K562 (cell line): Measurements from ENCODE around the gene CUEDC2. TPM values are rescaled to one million over a fixed set of nuclear protein-coding genes. Genes with fewer than 3 reads are reported as not detected.

Experiments used
- ATAC-seq: fragments of 200-7000 bp; cut with Tn5 transposase; 3 replicates; pipeline ENCODE4 v1.9.1; 2020; ENCODE audit warnings: moderate library complexity
- BruUV-seq: library from RNA; stranded (reverse); fragments of 400-500 nt; replicated peaks from 2 replicates; lab custom pipeline; 2021; lab: Mats Ljungman, UMichigan
- CTCF ChIA-PET: fragments of 300-600 bp; formaldehyde crosslinking; extraction: SDS; loops from one replicate; lab custom pipeline; 2021; ENCODE audit warnings: low intra/inter-chr PET ratio; lab: Yijun Ruan, JAX
- POLR2A ChIA-PET: fragments of 300-600, 350-650 bp; sonication (Branson Sonifier 250); formaldehyde crosslinking; extraction: SDS; loops from one replicate; lab custom pipeline; 2021; ENCODE audit warnings: antibody characterized with exemption, inconsistent platforms; lab: Yijun Ruan, JAX
- DNase-seq, 4 experiments: peaks; one replicate each; pipeline versions ENCODE4 v3.0.0 to v3.0.0-alpha.2; 2011 to 2018; ENCODE audit warnings: low spot score in 3 of 4, mixed read lengths in 3 of 4; ENCODE audit errors: extremely low read depth in 1 of 4
- FAIRE-seq: peaks from 2 replicates; lab custom pipeline; 2011; peaks lifted over from hg19 to GRCh38; lab: Jason Lieb, UNC
- H2AFZ ChIP-seq: 2 replicates; pipeline ENCODE4 v1.6.0; 2011; ENCODE audit warnings: low read depth, low read length, control low read depth, inconsistent platforms
- H3K27ac ChIP-seq: fragments of 200-600 bp; 3 replicates; pipeline ENCODE4 v1.8.0; 2011; ENCODE audit warnings: low read depth, mild to moderate bottlenecking, control low read depth, inconsistent platforms, low read length, moderate library complexity, mixed read lengths; ENCODE audit errors: extremely low read depth
- H3K27me3 ChIP-seq, 2 experiments: fragments of 300-600 bp in 1 of 2; 2 replicates in 1 of 2; 3 replicates in 1 of 2; pipeline versions ENCODE4 v1.6.0 to v1.8.0; 2011; ENCODE audit warnings: inconsistent platforms in 2 of 2, low read length in 2 of 2, mild to moderate bottlenecking in 1 of 2, mixed read lengths in 1 of 2, moderate library complexity in 1 of 2; ENCODE audit not compliant: control insufficient read depth in 2 of 2, insufficient read depth in 2 of 2
- H3K36me3 ChIP-seq: fragments of 300-600 bp; 3 replicates; pipeline ENCODE4 v1.8.0; 2011; ENCODE audit warnings: mild to moderate bottlenecking, low read length, inconsistent platforms; ENCODE audit not compliant: control insufficient read depth, insufficient read depth
- H3K4me1 ChIP-seq, 2 experiments: fragments of 200-600 bp in 1 of 2; replicated peaks in 1 of 2; 2 replicates in 1 of 2; 3 replicates in 1 of 2; pipeline versions ENCODE4 v1.5.1 to v1.8.0; 2011; ENCODE audit warnings: inconsistent platforms in 2 of 2, low read length in 2 of 2, mild to moderate bottlenecking in 1 of 2, mixed read lengths in 1 of 2, moderate library complexity in 1 of 2; ENCODE audit not compliant: control insufficient read depth in 2 of 2, insufficient read depth in 2 of 2
- H3K4me2 ChIP-seq: 2 replicates; pipeline ENCODE4 v1.6.1; 2011; ENCODE audit warnings: low read length, control low read depth, inconsistent platforms, mixed read lengths; ENCODE audit not compliant: insufficient read depth
- H3K4me3 ChIP-seq: fragments of 200-600 bp; sonication (generic), shearing (Covaris generic); 2 replicates; pipeline ENCODE4 v1.5.1; 2016; ENCODE audit warnings: control low read depth, inconsistent platforms
- H3K79me2 ChIP-seq: fragments of 200-600 bp; 3 replicates; pipeline ENCODE4 v1.8.0; 2011; ENCODE audit warnings: low read length, inconsistent platforms; ENCODE audit not compliant: control insufficient read depth, insufficient read depth
- H3K9ac ChIP-seq, 2 experiments: 2 replicates each; pipeline versions ENCODE4 v1.6.0 to v1.6.1; 2011; ENCODE audit warnings: low read depth in 2 of 2, low read length in 2 of 2, control low read depth in 1 of 2, inconsistent platforms in 1 of 2, mild to moderate bottlenecking in 1 of 2, mixed read lengths in 1 of 2; ENCODE audit not compliant: insufficient read depth in 1 of 2
- H3K9me1 ChIP-seq: one replicate; pipeline ENCODE4 v1.6.0; 2011; ENCODE audit warnings: inconsistent platforms, mild to moderate bottlenecking, low read length, moderate library complexity; ENCODE audit not compliant: control insufficient read depth, insufficient read depth
- H3K9me3 ChIP-seq: replicated peaks from 2 replicates; pipeline ENCODE4 v1.5.1; 2011; ENCODE audit warnings: low read depth, low read length, inconsistent platforms; ENCODE audit not compliant: control insufficient read depth, insufficient read depth
- H4K20me1 ChIP-seq: replicated peaks from 2 replicates; pipeline ENCODE4 v1.6.1; 2011; ENCODE audit warnings: low read length, inconsistent platforms, mixed read lengths; ENCODE audit not compliant: control insufficient read depth, insufficient read depth
- EP400 ChIP-seq: fragments of 450-650 bp; IDR thresholded peaks from 2 replicates; pipeline ENCODE4 v1.6.1; 2017; ENCODE audit warnings: antibody characterized with exemption, mild to moderate bottlenecking, moderate library complexity
- ETS2 ChIP-seq: IDR thresholded peaks from 2 replicates; pipeline ENCODE4 v1.6.1; 2016; ENCODE audit warnings: borderline replicate concordance, missing genetic modification characterization, mild to moderate bottlenecking, moderate library complexity, missing compliant biosample characterization; ENCODE audit not compliant: poor library complexity, severe bottlenecking
- FUS ChIP-seq: fragments of 200-400 bp; formaldehyde crosslinking; optimal IDR thresholded peaks from 2 replicates; pipeline ENCODE3; 2017; ENCODE audit warnings: low read depth, low read length
- HDAC6 ChIP-seq: IDR thresholded peaks from 2 replicates; pipeline ENCODE4 v1.6.1; 2012; ENCODE audit warnings: low read depth, mild to moderate bottlenecking, control low read depth, inconsistent platforms, low read length, moderate library complexity
- HNRNPLL ChIP-seq: fragments of 200-400 bp; formaldehyde crosslinking; IDR thresholded peaks from 2 replicates; pipeline ENCODE4 v1.6.1; 2017; ENCODE audit warnings: low read length, low read depth, mild to moderate bottlenecking; ENCODE audit not compliant: poor library complexity, severe bottlenecking
- MTA3 ChIP-seq: fragments of 450-650 bp; formaldehyde crosslinking; IDR thresholded peaks from 2 replicates; pipeline ENCODE4 v1.6.1; 2017; ENCODE audit warnings: mild to moderate bottlenecking, borderline replicate concordance
- NFIX ChIP-seq: fragments of 250-450 bp; sonication (Bioruptor Pico); IDR thresholded peaks from 2 replicates; pipeline ENCODE4 v1.4.0; 2020; ENCODE audit warnings: low read depth, mild to moderate bottlenecking, moderate library complexity
- POLR2AphosphoS2 ChIP-seq: IDR thresholded peaks from 2 replicates; pipeline ENCODE4 v1.6.1; 2012; ENCODE audit warnings: low read length, improper control_type of control experiment
- POLR2G ChIP-seq: fragments of 200-400 bp; formaldehyde crosslinking; IDR thresholded peaks from 2 replicates; pipeline ENCODE4 v1.6.1; 2017; ENCODE audit warnings: low read depth, mild to moderate bottlenecking, antibody characterized with exemption, low read length, moderate library complexity
- THRAP3 ChIP-seq: fragments of 450-650 bp; IDR thresholded peaks from 2 replicates; pipeline ENCODE4 v1.6.1; 2016; ENCODE audit warnings: mild to moderate bottlenecking, inconsistent platforms, borderline replicate concordance
- TSHZ1 ChIP-seq: fragments of 250-450 bp; sonication (Bioruptor Pico); IDR thresholded peaks from 2 replicates; pipeline ENCODE4 v1.4.0; 2020; ENCODE audit warnings: mild to moderate bottlenecking, moderate library complexity
- YBX1 ChIP-seq: fragments of 450-650 bp; IDR thresholded peaks from 2 replicates; pipeline ENCODE4 v1.7.1; 2016; ENCODE audit warnings: mild to moderate bottlenecking
- ZNF696 ChIP-seq: fragments of 250-450 bp; sonication (Bioruptor Pico); conservative IDR thresholded peaks from 2 replicates; pipeline ENCODE4 v1.4.0; 2020; ENCODE audit warnings: mild to moderate bottlenecking, moderate library complexity
- ZNF76 ChIP-seq: fragments of 250-450 bp; sonication (Bioruptor Pico); IDR thresholded peaks from 2 replicates; pipeline ENCODE4 v1.4.0; 2020; ENCODE audit warnings: mild to moderate bottlenecking, moderate library complexity, borderline replicate concordance
- WGBS: fragments of 100-300 bp; shearing (Covaris generic); methylation state at CpG from one replicate; pipeline ENCODE4 v1.1.6; 2016; ENCODE audit warnings: low coverage, mixed read lengths; ENCODE audit not compliant: insufficient coverage; ENCODE audit errors: missing lambda C conversion rate; 5-methylcytosine and 5-hydroxymethylcytosine counted together
- in situ Hi-C: fragments of 300-500 bp; cut with MboI; formaldehyde crosslinking; loops from 4 replicates; pipeline ENCODE4 v1.15.0; 2018; ENCODE audit warnings: inconsistent platforms, mixed read lengths
- intact Hi-C: fragments of 100-400 bp; cut with micrococcal nuclease; formaldehyde crosslinking; loops from 2 replicates; pipeline ENCODE4 v1.14.2; 2022
- polyA plus RNA-seq, 8 experiments: library from polyadenylated mRNA; depleted of rRNA in 4 of 8; stranded (reverse) in 5 of 8; unstranded in 3 of 8; fragments of >200 nt; fragmentation: Nextera tagmentation in 2 of 8; fragmentation: Illumina TruSeq in 1 of 8; extraction: Ambion mirVana in 2 of 8; extraction: Trizol in 1 of 8; gene quantifications; 2 replicates each; pipeline versions ENCODE4 v1.2.1 to v1.2.3, GENCODE V29; 2011 to 2014; ENCODE audit warnings: inconsistent platforms in 1 of 8, missing spikeins in 1 of 8
- total RNA-seq, 7 experiments: library from RNA; depleted of rRNA in 6 of 7; stranded (reverse); fragments of >200 nt in 6 of 7; fragmentation: Illumina TruSeq in 2 of 7; extraction: Trizol in 2 of 7; gene quantifications; 2 replicates each; pipeline versions ENCODE4 v1.2.1 to v1.2.3, GENCODE V29; 2011 to 2021; ENCODE audit warnings: low replicate concordance in 1 of 7

CUEDC2 gene
- total and polyA plus RNA-seq, 9 of the 15 experiments (the other 6 are each of a cell fraction or from before 2014, with no cell fraction given): 8.5 to 48.9 (median 27.4) TPM

- ATAC-seq: no peak
Measured at GRCh38 chr10:102480396-102480795, 48.0 kb upstream of the CUEDC2 start.

GRCh38 chr10:102479651-102480050 is 47.3 kb upstream of the CUEDC2 start:
- Histone ChIP-seq H3K4me2 (no peak overlapping the region), H3K27me3 (no peaks in the 10 kb centered on the region), H3K9me1 (no peaks in the 10 kb centered on the region), H3K9me3 (no peaks in the 10 kb centered on the region), H3K79me2 (no peaks in the 10 kb centered on the region), H3K4me3 (no peak overlapping the region), H3K4me1 (peaks cover 4 to 9% of the 10 kb centered on the region in 2 experiments; a peak in 4 of 5 replicates), H4K20me1 (no peaks in the 10 kb centered on the region), H3K27ac (no peak overlapping the region; the same call in 2 of the 3 replicates), H3K9ac (no peak overlapping the region; a peak in 1 of 4 replicates), H3K36me3 (peaks cover 60% of the 10 kb centered on the region; the same call in 2 of the 3 replicates), H2AFZ (no peak overlapping the region)
- no peak for DNase-seq
- no peak for ATAC-seq
- FAIRE-seq: no peak
- intact Hi-C loops (loop anchor here (1.0 to 5.0 kb wide), 3 partner anchors 57 to 247 kb away; no protein-coding TSS in a partner anchor), in situ Hi-C loops (no loop called here)
- CTCF ChIA-PET: interaction anchor here (0.6 to 2.2 kb wide), 6 partner anchors 48 to 104 kb away, joined by 3 to 6 read pairs (median 4); no protein-coding TSS in a partner anchor
- BruUV-seq: no TSS peak
- POLR2A ChIA-PET: interaction anchor here (0.6 to 1.6 kb wide), 7 partner anchors 46 to 1167 kb away, joined by 3 to 5 read pairs (median 3); no protein-coding TSS in a partner anchor
- TF ChIP-seq ZNF76 (no peak), ETS2 (no peak), TSHZ1 (CRISPR knock-in tag) (no peak), EP400 (no peak), HNRNPLL (no peak), NFIX (CRISPR knock-in tag) (no peak), FUS (no peak), YBX1 (no peak), ZNF696 (CRISPR knock-in tag) (no peak), THRAP3 (no peak), MTA3 (no peak)

More at GRCh38 chr10:102480396-102480795, 48.0 kb upstream of the CUEDC2 start:
- Histone ChIP-seq H3K36me3 (peaks cover 67% of the 10 kb centered on the region; the same call in 2 of the 3 replicates), H3K27me3 (no peaks in the 10 kb centered on the region), H3K4me1 (peaks cover 4 to 9% of the 10 kb centered on the region in 2 experiments; a peak in 4 of 5 replicates)
- intact Hi-C loops (no loop called here), in situ Hi-C loops (no loop called here)
- 0 out of 2 replicates have a peak, but pooled peaks have one; percentile 21 for TF ChIP-seq POLR2AphosphoS2
- TF ChIP-seq HDAC6: no peak
- TF ChIP-seq POLR2G: peak; percentile 53; the same call in 1 of the 2 replicates
- TF ChIP-seq, all 486 proteins: peak for 2
- no peak overlapping the region for H2AFZ ChIP-seq
- BruUV-seq: no TSS peak
- H3K27ac ChIP-seq: no peak overlapping the region
- no peak overlapping the region for H3K4me3 ChIP-seq
- CTCF ChIA-PET: interaction anchor here (1.5 kb wide), 1 partner anchor 87 kb away, joined by 3 read pairs; no protein-coding TSS in a partner anchor
- 93% methylated on average over 4 of the region's 9 CpGs for WGBS
- DNase-seq (no peak), FAIRE-seq (no peak)
- H3K79me2 ChIP-seq: no peaks in the 10 kb centered on the region
- H3K9me1 ChIP-seq: no peaks in the 10 kb centered on the region
- POLR2A ChIA-PET: interaction anchor here (1.2 kb wide), 1 partner anchor 662 kb away, joined by 3 read pairs; no protein-coding TSS in a partner anchor
- H3K4me2 ChIP-seq: no peak overlapping the region
- H3K9ac ChIP-seq: no peak overlapping the region; a peak in 1 of 4 replicates
- no peaks in the 10 kb centered on the region for H4K20me1 ChIP-seq
- no peaks in the 10 kb centered on the region for H3K9me3 ChIP-seq
